ENCODE results near the gene CNTNAP2.

DNA sequence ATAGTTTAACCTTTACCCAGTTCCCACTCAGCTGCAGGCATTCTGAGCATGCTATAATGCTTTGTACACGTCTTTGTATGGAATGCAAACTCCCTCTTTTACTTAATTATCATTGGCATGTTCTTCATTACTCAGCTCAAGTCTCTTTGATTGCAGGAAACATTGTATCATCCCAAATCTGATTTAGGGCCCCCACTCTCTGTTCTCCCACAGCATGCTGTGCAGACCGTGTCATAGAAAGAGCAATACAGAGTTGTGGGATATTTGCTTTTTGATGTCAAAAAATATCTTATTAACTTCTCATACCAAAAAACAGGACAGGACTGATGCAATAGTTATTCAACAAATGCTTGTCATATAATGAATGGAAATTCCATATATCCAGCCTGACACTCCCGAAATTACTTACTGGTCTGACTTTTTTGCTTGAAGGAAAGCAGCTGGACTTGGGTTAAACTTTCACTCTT lies 1392.5 kb downstream of the CNTNAP2 start:
- TF ChIP-seq, protein P1, sequence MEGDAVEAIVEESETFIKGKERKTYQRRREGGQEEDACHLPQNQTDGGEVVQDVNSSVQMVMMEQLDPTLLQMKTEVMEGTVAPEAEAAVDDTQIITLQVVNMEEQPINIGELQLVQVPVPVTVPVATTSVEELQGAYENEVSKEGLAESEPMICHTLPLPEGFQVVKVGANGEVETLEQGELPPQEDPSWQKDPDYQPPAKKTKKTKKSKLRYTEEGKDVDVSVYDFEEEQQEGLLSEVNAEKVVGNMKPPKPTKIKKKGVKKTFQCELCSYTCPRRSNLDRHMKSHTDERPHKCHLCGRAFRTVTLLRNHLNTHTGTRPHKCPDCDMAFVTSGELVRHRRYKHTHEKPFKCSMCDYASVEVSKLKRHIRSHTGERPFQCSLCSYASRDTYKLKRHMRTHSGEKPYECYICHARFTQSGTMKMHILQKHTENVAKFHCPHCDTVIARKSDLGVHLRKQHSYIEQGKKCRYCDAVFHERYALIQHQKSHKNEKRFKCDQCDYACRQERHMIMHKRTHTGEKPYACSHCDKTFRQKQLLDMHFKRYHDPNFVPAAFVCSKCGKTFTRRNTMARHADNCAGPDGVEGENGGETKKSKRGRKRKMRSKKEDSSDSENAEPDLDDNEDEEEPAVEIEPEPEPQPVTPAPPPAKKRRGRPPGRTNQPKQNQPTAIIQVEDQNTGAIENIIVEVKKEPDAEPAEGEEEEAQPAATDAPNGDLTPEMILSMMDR (conservative IDR thresholded peaks at IDR 0.05 in 1 of 2, IDR thresholded peaks at IDR 0.05 in 1 of 2; ENCODE audit: low read depth in 1 of 2, low read length in 2 of 2) = no peak
- TF ChIP-seq EZH2 (IDR thresholded peaks at IDR 0.05; ENCODE audit: low read length, missing control alignments) = no peak

Data from fibroblast of lung (primary cell).